GM10248 (cell line): ENCODE data around the gene TBC1D19.

Experiments used
- CTCF ChIA-PET: fragments of 300-600 bp; sonication (Branson Sonifier 250); formaldehyde crosslinking; extraction: SDS; loops from one replicate; lab custom pipeline; 2021; ENCODE audit warnings: antibody characterized with exemption; lab: Yijun Ruan, JAX
- POLR2A ChIA-PET: fragments of 350-650 bp; sonication (Branson Sonifier 250); formaldehyde crosslinking; extraction: SDS; loops from one replicate; lab custom pipeline; 2020; ENCODE audit warnings: antibody characterized with exemption; lab: Yijun Ruan, JAX
- DNase-seq: peaks from one replicate; pipeline ENCODE4 v3.0.0; 2012; ENCODE audit errors: extremely low spot score
- TF ChIP-seq, protein P1 (sequence below): IDR thresholded peaks from 2 replicates; pipeline ENCODE4 v1.5.1; 2012; ENCODE audit warnings: mild to moderate bottlenecking, low read depth; ENCODE audit errors: extremely low read depth, missing control alignments, control extremely low read depth

Gene TBC1D19

DNA sequence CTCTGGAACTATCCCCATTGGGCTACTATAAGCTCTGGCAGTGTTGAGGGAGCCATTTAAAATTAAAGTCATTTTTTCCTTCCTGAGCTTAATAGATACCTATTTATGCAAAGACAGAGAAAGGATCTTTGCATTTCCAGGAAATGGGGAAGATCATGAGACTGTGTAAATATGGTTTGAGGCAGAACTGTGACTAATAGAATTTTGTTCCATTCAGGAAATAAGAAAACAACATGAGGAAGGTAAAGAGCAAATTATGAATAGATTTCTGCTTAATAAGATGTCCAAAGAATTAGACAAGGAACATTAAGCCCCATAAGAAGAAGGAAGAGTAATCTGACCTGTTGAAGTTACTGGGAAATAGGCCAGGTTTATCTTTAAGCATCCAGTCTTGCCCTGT is 17.8 kb upstream of the TBC1D19 start:
- no peak for DNase-seq
- ChIA-PET POLR2A (no interaction called here), CTCF (interaction anchor here (1.2 to 1.3 kb wide), 2 partner anchors 9 to 37 kb away, joined by 3 to 6 read pairs; no protein-coding TSS in a partner anchor)

DNA sequence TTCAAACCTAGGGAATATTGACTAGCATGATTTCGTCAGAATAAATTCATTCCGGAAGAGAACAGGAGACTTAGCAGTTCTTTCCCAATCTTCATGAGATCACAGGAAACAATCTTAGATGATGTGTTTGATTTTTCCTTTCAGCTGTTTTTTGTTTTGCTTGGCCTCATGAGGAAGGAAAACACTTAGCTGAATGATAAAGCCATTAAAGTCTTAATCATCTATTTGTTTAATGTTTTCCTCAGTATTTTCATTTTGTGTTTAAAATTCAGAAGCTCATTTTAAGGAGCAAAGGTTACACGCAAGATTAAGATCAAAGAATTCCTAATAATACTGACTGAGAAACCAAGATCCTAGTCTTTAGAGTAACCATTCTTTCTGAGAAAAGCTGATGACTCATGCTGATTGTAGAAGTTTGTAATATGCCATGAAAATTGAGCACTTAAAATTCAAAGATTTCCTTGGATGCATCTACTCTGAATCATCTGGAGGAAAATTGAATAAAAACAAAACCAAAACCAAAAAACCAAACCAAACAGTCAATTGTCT is 15.4 kb upstream of the TBC1D19 start:
- TF ChIP-seq, protein P1, sequence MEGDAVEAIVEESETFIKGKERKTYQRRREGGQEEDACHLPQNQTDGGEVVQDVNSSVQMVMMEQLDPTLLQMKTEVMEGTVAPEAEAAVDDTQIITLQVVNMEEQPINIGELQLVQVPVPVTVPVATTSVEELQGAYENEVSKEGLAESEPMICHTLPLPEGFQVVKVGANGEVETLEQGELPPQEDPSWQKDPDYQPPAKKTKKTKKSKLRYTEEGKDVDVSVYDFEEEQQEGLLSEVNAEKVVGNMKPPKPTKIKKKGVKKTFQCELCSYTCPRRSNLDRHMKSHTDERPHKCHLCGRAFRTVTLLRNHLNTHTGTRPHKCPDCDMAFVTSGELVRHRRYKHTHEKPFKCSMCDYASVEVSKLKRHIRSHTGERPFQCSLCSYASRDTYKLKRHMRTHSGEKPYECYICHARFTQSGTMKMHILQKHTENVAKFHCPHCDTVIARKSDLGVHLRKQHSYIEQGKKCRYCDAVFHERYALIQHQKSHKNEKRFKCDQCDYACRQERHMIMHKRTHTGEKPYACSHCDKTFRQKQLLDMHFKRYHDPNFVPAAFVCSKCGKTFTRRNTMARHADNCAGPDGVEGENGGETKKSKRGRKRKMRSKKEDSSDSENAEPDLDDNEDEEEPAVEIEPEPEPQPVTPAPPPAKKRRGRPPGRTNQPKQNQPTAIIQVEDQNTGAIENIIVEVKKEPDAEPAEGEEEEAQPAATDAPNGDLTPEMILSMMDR = no peak
- POLR2A ChIA-PET = interaction anchor here (0.5 kb wide), 1 partner anchor 762 kb away, joined by 3 read pairs; no protein-coding TSS in a partner anchor
- DNase-seq = no peak
- CTCF ChIA-PET = interaction anchor here (1.2 to 1.6 kb wide), 2 partner anchors 13 to 30 kb away, joined by 4 to 5 read pairs; no protein-coding TSS in a partner anchor

More for the DNA sequence above, 17.8 kb upstream of the TBC1D19 start:
- TF ChIP-seq, protein P1 = no peak

DNA sequence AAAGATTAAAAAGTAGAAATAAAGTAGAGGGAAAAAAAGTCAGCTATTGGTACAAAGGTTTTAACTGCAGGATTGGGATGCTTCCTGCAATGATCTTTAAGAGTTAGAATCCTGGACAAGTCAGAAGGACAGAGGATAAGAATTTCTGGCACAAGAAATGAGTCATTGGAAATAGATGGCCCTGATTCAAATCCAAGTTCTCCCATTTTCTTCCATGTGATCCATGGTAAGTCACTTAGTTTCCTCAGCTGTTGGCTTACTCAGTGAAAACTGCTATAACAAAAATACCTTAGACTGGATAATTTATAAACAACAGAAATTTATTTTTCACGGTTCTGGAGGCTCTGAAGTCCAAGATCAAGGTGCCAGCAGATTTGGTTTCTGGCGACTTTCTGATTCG is 13.3 kb upstream of the TBC1D19 start:
- ChIA-PET POLR2A (no interaction called here), CTCF (interaction anchor here (1.1 kb wide), 1 partner anchor 17 kb away, joined by 3 read pairs; no protein-coding TSS in a partner anchor)
- DNase-seq = no peak
- TF ChIP-seq, protein P1 = no peak

DNA sequence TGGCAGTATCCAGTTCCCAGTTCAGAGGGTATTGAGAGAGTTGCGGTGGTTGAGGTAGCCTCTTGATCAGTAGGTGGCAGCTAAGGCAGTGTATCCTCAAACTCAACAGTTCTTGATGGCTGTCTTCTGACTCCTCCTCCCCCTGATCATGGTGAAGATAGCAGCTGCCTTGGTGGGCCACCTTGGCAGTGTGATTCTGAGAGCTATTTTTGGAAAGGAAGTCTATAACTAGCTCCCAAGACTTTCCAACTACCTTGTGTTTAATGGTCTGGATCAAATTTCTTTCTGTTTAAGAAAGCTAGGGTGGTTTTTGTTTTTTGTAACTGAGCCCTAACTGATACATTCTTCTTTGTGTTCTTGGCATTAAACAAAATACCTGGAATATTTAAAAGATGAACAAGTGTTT is 10.5 kb upstream of the TBC1D19 start:
- DNase-seq = no peak
- POLR2A ChIA-PET = no interaction called here
- CTCF ChIA-PET = no interaction called here
- TF ChIP-seq, protein P1 = no peak

DNA sequence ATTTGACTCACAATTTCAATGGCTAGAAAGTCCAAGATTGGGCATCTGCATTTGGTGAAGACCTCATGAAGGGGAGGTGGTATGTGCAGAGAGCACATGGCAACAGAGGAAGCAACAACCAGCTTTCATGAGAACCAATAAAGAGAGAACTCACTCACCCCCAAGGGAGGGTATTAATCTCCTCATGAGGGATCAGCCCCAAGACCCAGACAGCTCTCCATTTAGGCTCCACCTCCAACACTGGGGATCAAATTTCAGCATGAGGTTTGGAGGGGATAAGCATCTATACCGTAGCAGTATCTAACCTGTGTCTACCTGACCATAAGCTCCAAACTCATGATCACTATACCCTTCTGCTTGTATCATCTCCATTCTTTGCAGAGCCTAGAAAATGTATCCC is 9.3 kb upstream of the TBC1D19 start:
- no peak for DNase-seq
- POLR2A ChIA-PET = no interaction called here
- CTCF ChIA-PET = interaction anchor here (1.8 kb wide), 1 partner anchor 9 kb away, joined by 6 read pairs; no protein-coding TSS in a partner anchor
- TF ChIP-seq, protein P1 = no peak

DNA sequence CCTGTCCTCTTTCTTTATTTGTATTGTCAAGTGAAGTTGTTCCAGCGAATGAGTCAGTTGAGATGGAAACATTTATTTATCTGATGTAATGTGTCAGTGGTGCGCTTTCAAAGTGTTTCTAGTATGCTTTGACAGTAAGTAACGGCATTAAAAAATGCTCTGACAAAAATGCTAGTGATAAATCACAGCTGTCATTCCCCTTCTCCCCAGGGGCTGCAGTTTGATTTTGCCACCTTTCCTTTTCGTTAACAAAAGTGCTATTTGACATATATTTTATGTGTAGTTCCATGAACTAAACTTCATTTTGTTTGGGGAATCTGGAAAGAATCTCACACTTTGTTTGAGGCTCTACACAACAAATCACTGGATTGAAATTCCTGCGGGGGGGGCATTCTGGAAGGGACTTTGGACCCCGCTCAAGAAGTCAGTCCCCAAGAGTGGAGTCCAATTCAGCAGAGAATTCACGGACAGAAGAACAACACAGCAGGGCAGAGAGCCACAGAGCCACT is 7.6 kb upstream of the TBC1D19 start:
- DNase-seq = no peak
- POLR2A ChIA-PET = no interaction called here
- TF ChIP-seq, protein P1 = no peak
- CTCF ChIA-PET = no interaction called here
